ENCODE results near the gene FCGBP.

DNA sequence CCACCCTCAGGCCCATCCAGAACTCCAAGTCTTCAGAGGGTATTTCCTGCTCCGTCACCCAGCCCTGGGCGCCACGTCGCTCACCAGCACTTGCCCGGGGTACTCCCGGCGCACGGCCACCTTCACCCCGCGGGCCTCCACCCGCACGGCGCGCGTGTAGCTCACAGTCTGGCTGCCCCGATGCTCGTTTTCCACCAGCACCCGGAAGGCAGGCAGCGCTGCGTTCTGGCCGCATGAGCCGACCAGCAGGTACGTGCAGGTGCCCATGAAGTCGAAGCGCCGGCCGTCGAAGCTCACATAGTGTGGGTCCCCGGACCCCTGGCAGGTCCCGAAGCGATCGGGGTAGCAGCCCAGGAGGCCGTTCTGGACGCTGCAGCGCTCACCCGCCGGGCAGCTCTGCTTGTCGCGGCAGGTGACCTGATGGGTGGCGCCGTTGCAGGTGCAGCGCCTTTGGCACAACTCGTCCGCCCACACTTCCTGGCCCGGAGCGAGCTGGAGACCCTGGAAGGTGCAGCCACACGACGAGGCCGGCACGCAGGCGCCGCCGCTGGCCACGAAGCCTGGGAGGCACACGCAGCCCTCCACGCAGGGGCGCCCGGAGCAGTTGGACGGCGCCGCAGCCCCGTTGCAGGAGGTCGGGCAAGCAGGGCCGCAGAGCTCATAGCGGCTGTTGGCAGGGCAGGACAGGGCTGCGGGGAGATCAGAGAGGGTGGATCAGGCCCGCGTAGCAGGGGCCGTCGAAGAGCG is 19.2 kb downstream of the FCGBP start:
- TF ChIP-seq, protein P1, sequence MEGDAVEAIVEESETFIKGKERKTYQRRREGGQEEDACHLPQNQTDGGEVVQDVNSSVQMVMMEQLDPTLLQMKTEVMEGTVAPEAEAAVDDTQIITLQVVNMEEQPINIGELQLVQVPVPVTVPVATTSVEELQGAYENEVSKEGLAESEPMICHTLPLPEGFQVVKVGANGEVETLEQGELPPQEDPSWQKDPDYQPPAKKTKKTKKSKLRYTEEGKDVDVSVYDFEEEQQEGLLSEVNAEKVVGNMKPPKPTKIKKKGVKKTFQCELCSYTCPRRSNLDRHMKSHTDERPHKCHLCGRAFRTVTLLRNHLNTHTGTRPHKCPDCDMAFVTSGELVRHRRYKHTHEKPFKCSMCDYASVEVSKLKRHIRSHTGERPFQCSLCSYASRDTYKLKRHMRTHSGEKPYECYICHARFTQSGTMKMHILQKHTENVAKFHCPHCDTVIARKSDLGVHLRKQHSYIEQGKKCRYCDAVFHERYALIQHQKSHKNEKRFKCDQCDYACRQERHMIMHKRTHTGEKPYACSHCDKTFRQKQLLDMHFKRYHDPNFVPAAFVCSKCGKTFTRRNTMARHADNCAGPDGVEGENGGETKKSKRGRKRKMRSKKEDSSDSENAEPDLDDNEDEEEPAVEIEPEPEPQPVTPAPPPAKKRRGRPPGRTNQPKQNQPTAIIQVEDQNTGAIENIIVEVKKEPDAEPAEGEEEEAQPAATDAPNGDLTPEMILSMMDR (conservative IDR thresholded peaks at IDR 0.05 in 1 of 2, IDR thresholded peaks at IDR 0.05 in 1 of 2; ENCODE audit: extremely low read depth in 1 of 2, insufficient read depth in 1 of 2, low read depth in 1 of 2, low read length in 2 of 2) = no peak
- TF ChIP-seq EZH2 (IDR thresholded peaks at IDR 0.05; ENCODE audit: borderline replicate concordance, low read length) = no peak
